HG03469 (cell line): ENCODE measurements around the gene SLC6A13.

Experiments
- ATAC-seq: cut with Tn5 transposase; IDR thresholded peaks from one replicate; pipeline ENCODE4 v1.9.1; 2021; ENCODE audit warnings: mild to moderate bottlenecking, moderate library complexity, moderate number of reproducible peaks; ENCODE audit not compliant: unreplicated experiment

The SLC6A13 gene

GRCh38 chr12:180445-180844, 82.2 kb downstream of the SLC6A13 start:
- no peak for ATAC-seq

GRCh38 chr12:179885-180284, 82.8 kb downstream of the SLC6A13 start:
- no peak for ATAC-seq

GRCh38 chr12:179131-179884, 83.3 kb downstream of the SLC6A13 start:
- ATAC-seq, result no peak

GRCh38 chr12:178829-179109, 83.9 kb downstream of the SLC6A13 start:
- ATAC-seq, result no peak

- no peak for ATAC-seq
Observed at GRCh38 chr12:177980-178828, 84.4 kb downstream of the SLC6A13 start.

GRCh38 chr12:177336-177979, 85.2 kb downstream of the SLC6A13 start:
- no peak for ATAC-seq

- no peak for ATAC-seq
Observed at GRCh38 chr12:176321-177181, 86.1 kb downstream of the SLC6A13 start.

GRCh38 chr12:175759-176158, 86.9 kb downstream of the SLC6A13 start:
- no peak for ATAC-seq

GRCh38 chr12:175250-175649, 87.4 kb downstream of the SLC6A13 start:
- no peak for ATAC-seq

GRCh38 chr12:174596-174995, 88.0 kb downstream of the SLC6A13 start:
- no peak for ATAC-seq

GRCh38 chr12:174124-174523, 88.5 kb downstream of the SLC6A13 start:
- ATAC-seq, result no peak

GRCh38 chr12:172732-173161, 89.9 kb downstream of the SLC6A13 start:
- no peak for ATAC-seq

GRCh38 chr12:171743-172676, 90.6 kb downstream of the SLC6A13 start:
- ATAC-seq, result no peak

GRCh38 chr12:171276-171675, 91.4 kb downstream of the SLC6A13 start:
- ATAC-seq, result no peak
